IPS-NIHi7 (cell line): ENCODE data around the gene CDK5RAP2.
"Not testable (repeated sequence)": the region's sequence is repeated elsewhere in the genome, so short reads cannot be mapped to it uniquely, and the experiment has no call there.

Source experiments
- DNase-seq: peaks from one replicate; pipeline ENCODE4 v3.0.0; 2012; ENCODE audit warnings: mixed read lengths; ENCODE audit errors: extremely low spot score

The CDK5RAP2 gene

DNA sequence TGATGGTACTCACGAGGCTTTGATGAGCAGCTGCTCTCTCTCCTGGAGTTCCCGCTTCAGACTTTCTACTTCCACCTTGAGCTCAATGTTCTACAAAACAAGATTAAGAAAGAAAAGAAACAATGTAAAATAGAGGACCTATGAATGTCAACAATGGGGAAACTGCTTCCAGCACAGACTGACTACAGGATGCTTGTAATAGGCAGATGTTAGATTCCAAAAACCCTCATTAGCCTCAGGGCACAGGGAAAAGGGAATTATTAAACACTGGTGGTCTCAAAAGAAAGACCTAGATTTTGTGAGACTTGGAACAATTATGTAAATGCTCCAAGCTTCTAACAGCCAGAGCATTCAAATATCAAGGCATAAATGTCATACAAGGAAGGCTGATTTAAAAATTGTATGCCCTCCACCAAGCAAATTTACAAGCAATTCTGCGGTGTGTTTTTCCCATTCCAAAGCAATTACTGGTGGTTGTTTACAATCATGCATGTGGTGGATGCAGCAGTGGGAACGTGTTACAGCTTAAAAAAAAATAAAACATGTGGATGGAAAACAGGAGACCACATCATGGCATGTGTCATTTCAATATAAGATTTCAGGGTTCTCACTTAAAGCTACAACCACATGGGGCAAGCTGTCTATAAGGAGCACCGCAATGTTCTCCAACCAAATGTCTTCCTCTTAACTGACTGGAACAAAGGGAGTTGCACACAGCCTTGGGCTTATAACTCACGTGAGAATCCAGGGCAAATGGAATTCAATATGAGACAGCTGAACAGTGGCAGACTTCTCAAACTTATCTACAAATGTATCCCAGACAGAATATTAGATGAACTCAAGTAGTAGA lies 34.0 kb downstream of the CDK5RAP2 start:
- DNase-seq: no peak

DNA sequence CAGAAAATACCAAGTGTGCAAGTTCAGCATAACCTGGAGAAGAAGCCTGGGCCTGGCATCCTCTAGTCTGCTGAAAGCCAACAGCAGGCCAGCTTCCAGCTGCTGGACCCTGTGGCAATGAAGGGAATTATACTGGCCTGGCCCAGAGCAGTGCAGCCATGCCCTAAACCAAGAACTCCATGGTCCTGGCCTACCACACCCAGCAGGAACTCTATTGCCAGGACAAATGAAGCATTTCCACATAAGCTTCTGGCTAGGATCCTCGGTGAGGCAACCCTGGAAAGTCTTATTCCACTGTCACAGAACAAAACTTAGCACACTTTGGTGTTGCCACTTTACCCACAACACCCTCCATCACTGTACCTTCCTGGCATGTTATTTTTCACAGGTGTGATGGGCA lies 35.5 kb downstream of the CDK5RAP2 start:
- no peak for DNase-seq

DNA sequence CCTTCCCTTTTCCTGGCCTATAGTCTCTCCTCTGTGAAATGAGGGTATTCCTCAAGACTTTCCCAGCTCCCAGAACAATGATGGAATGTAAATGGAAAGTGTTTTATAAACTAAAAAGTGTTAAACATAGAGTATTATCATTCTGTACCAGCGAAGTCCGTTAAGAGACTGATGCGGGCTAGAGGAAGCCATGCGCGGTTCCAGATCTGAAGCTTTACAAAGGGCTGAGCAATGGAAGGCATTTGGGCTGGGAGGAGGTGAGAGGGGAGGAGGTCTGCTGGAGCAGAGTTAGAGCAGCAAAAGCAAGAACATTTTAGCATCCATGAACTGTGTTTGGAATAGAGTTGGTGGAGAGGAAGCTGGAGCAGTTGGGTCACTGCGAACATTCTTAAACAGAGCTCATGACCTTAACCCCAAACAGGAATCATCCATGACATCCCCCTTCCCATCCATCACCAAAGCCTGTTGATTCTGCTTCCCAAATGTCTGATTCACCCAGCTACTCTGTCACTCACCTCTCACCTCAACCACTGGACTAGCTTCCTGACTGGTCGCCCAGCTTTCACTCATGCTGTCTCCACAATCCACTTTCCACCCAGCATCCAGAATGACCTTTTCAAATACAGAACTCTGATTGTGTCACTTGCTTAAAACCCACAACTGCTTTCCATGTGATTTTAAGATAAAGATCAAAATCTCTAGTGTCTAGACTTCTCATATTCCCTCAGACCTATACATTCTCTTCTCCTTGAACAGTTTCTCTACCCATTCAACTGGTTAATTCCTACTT lies 37.1 kb downstream of the CDK5RAP2 start:
- no peak for DNase-seq

DNA sequence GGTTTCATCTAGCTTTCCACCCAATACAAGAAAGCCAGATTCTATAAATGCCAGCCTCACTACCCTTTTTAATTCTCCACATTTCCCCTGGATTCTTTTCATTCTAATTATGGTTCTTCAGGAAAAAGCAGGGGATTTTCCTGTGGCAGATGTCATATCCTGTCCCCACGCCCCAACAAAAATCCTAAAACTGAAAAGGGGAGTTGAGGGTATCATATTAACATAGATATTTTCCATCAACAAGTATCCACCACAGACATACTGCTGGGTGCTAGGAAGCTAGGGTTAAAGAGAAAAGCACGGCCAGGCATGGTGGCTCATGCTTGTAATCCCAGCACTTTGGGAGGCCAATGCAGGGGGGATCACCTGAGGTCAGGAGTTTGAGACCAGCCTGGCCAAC lies 38.0 kb downstream of the CDK5RAP2 start:
- DNase-seq: no peak

DNA sequence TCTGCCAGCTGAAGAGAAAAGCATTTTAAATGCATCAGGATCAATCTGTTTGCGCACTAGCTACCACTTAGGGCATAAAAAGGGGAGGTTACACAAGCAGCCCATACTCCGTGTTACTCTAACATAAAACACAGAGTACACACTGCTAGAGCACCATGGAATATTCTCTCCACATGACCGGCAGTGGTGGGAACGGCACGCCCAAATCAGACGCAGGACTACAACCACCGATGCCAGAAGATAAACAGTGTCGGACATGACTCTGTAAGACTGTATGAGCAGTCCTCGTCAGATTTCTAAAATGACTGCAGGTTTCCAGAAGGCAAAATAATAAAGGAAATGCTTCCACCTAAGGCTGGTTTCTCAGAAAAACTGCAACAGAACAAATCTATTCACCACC lies 40.0 kb downstream of the CDK5RAP2 start:
- no peak for DNase-seq

DNA sequence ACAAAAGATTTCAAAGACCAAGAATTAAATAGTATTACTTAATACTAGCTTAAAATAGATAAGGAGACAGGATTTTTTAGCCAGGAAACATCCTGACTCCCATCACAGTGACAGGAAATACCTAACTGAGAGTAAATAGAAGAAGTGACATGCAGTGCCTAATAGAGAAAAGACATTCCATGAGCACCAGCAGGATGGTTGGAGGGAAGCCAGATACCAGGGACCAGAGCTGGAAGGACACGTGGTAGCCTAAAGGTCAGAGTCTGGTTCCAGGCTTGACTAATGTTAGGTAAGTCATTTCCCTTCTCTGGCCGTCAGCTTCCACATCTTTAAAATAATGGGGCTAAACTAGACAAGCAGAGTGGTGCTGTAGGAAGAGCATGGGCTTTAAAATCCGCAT lies 41.6 kb downstream of the CDK5RAP2 start:
- DNase-seq: no peak

DNA sequence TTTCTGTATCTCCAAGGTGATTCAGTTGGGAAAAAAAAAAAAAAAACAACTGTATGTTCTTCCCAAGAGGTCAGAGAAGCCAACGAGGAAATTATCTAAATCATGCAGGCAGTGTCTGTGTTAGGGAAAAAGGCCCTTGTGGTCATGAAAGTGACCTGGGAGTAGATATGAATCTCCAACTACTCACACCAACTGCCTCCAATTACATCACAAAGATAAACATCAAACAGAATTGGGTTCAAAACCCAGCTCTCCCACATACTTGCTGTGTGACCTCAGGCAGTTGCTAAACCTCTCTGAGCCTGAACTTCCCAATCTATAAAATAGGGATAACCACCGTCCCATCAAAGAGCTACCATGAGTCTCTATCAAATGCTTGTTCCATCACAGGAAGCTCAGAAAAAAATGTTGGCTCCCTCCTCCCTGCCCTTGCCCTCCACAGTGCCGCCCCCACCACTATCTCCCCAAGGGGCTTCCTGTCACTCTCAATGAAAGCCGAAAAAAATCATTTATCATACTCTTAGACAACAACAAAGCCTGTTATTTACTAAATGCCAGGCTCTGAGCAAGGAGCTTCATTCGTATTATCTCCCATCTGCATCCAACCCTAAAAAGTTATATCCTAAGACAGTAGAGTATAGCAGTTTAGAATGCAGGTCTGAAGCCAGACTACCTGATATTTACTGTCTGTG lies 42.9 kb downstream of the CDK5RAP2 start:
- DNase-seq: no peak

DNA sequence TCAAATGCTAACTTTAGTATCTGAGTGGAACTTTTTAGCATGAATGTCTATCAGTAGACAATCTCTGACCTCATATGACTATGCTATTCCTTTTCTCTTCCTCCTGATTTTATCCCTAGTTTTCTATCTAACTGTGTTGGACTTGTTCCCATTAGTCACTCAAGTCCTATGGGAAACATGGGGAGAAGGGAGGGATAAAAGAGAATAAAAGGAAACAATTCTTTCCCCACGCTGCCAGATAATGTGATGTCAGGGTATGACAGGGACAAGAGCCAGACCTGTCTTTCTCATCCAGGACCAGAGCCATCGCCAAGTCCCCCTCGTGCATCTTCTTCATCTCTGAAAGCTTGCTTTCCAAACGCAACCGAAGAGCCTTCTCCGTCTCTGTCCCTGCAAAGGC lies 43.9 kb downstream of the CDK5RAP2 start:
- DNase-seq: no peak

DNA sequence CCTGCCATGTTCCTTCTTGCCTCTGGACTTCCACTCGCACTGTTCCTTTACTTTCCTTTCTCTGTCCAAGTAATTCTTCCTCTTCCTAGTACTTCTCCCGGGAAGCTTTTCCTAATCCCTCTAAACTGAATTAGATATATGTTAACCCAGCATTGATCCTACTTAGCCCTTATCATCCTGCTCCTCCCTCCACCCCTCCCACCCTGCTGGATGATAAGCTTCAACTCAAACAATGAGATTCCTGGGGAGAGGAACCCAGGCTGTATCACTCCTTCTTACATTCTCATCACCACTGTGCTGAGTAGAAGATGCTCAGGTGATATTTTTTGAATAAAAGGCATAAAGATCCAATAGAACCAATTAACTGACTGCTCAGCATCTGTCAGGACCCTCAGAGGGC lies 45.7 kb downstream of the CDK5RAP2 start:
- DNase-seq: no peak

DNA sequence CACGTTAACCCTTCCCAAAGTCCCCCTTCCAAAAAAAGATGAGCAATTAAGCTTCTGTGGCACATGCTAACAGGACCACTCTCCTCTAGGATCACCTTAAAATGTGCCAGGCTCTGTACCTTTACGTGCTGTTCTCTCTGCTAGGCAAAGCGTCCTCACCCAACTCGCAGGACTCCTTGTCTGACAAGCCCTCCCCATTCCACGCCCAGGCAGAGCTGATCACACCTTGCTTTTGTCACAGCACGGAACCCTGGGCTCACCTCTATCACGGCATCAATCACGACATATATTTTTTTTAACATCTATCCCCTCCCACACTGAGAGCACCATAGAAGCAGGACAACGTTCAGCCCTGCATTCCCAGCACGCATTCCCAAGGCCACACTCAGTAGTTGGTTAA lies 47.1 kb downstream of the CDK5RAP2 start:
- no peak for DNase-seq

DNA sequence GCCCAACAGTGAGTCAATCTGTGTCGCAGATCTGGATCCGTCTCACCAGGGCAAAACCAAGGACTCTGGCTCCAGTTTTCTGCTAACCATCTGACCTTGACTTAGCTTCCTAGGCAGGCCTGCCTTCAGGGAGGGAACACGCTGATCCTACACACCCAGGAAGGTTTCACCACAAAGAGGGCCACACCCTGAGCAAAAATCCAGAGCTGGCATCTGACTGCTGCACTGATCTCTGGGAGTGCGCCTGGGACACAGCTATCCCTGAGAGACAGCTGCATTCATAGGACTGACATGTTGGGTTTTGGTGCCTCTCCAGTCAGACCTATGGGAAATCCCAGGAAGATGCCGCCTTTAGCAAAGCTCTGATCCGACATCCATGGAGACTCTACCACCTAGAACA lies 47.5 kb downstream of the CDK5RAP2 start:
- DNase-seq: no peak

DNA sequence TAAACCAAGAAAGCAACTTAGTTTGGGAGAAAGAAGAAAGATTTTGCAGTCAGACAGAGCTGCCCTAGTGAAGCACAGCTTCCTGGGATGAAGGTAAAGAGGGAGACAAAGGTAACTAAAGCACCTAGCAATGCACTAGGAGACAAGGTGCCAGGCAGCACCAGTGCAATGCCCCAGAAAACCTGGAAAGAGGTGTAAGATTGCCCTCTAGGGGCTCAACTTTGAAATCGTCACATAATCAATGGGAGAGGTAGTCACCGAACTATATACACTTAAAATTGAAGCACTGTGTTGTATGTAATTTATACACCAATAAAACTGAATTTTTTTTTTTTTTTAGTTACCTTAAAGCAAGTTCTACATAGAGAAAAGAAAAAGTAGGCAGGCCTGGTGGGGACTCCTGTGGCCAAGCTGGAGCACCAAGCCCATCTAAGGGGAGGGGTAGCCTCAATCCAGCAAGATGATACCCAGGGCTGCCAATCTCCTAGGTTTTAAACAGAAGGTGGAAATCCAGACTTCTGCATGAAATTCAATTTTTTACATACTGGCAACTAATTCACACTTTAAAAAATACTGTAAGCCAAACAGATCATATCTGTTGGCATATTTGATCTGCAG lies 48.2 kb downstream of the CDK5RAP2 start:
- DNase-seq: peak; percentile 73

DNA sequence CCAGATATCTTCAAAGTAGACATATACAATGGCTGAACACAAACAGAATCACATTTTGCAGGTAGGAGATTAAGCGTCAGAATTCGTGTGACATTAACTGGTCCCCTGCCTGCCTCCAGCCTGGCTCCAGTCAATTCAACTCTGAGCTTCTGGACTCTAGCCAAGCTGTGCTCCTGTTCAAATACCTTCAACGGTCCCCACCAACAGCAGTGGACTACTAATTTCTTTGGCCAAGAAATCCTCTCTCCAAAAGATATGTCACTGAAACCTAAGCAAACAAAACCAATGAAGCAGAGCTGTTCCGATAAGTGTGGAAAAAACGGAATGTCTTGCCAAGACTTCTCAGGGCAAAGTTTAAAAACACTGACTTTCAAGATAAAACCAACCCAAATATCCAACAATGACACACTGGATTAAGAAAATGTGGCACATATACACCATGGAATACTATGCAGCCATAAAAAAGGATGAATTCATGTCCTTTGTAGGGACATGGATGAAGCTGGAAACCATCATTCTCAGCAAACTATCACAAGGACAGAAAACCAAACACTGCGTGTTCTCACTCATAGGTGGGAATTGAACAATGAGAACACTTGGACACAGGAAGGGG lies 49.6 kb downstream of the CDK5RAP2 start:
- DNase-seq: not testable (repeated sequence)

DNA sequence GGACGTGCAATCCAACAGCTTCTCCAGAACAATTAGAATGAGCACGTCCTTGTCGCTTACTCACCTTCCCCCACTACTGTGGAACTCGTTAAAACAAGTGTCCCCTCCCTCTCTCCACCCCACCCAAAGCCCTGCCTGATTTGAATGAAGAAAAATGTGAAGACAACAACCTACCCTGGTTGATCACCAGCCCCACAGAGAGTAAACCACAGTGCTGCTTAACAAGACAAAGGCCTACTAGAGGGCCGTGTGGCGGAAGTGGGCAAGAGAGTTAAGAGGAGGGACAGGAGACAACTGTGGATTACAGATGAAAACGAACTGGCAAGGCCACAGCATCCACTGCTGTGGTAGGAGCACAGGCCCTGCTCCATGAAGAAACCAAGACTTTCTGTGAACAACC lies 51.1 kb downstream of the CDK5RAP2 start:
- peak; percentile 52 for DNase-seq

DNA sequence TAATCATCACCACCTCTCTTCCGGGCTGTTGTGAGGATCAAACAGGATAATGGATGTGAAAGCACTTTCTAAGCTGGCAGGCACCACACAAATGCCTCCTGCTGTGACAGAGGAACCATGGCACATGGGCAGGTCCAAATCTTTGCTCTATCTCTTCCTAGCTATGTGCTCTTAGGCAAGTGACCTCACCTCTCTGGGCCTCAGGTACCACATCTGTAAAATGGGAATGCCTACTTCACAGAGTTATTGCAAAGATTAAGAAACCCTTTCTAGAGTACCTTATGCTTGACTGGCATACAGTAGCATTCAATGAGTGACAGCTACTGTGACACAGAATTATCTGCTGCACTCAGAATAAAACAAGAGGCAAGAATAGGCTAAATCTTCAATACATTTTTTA lies 51.6 kb downstream of the CDK5RAP2 start:
- no peak for DNase-seq

DNA sequence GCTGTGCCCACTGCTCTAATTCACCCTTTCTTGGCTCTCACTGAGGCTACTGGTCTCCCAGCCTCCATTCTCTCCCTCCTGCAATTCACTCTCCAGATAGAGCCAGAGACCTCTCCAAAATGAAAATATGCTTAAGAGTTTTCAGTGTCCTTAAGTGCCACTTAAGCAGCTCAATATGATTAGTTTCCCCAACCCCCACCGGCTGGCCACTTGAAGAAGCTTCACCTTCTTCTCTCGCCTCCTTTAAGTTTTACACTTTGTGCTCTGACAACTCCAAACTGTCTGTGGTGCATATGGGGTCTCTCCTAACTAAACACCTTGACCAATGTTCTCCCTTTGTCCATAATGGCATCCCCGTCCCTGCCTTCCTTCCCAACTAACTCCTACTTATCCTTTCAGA lies 53.4 kb downstream of the CDK5RAP2 start:
- DNase-seq: no peak

DNA sequence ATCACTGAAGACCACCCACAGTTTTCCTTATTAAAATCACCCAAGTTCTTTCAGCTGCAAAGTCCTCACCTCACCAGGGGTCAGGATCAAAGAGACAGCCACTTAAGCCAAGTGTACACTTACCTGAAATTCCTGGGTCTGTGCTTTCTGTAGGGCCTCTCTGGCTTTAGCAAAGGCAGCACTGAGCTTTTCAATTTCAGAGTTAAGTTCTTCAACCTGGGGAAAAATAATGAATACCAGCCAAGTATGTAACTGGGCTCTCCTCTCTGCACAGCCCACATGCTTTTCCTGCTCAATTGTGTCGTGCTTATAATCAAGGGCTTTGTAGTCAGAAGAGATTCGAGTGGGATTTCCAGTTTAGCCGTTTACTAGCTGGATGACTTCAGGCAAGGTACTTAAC lies 55.1 kb downstream of the CDK5RAP2 start:
- no peak for DNase-seq

DNA sequence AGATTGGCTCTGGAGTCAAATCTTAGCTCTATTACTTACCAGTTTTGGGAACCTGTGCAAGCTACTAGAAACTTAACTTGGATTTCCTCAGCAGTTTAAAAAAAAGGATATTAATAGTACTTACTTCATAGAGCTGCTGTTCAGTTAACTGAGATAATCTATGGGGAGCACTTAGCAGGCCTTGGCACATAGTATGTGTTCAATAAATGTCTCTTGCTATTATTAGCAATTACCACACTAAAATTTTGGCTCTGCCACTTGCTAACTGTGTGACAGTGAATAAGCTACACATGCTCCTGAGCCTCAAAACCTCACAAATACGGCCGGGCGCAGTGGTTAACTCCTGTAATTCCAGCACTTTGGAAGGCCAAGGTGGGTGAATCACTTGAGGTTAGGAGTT lies 55.9 kb downstream of the CDK5RAP2 start:
- no peak for DNase-seq

DNA sequence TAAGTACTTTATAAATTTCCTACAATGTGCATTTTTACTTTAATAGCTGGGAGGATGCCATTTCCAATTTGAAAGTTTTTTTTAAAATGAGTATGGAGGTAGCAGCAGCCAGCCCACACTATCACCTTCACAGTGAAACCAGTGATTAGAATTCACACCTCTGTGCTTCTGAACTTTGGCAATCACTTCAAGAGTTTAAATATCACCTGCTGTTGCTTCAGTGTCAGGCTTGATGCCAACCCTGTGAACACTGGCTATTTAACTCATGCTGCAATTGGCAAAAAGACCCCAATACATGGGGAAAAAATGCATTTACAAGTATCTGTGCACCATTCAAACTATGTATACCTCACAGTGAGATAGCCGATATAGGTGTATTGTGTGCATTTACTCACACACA lies 57.4 kb downstream of the CDK5RAP2 start:
- no peak for DNase-seq

DNA sequence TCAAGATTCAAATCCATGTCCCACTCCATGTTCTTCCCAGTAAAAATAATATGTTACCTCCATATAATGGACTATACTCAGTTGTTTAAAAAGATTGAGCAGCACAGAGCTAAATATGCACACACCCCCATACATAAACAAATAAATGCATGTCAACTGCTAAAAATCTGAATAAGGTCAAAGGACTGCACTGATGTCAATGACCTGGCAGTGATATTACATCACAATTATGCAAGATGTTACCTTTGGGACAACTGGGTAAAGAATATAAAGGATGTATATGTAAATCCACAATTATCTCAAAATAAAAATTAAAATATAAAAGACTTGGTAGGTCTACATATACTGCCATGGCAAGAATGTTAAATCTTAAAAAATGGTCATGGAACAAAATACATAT lies 57.9 kb downstream of the CDK5RAP2 start:
- DNase-seq: no peak

DNA sequence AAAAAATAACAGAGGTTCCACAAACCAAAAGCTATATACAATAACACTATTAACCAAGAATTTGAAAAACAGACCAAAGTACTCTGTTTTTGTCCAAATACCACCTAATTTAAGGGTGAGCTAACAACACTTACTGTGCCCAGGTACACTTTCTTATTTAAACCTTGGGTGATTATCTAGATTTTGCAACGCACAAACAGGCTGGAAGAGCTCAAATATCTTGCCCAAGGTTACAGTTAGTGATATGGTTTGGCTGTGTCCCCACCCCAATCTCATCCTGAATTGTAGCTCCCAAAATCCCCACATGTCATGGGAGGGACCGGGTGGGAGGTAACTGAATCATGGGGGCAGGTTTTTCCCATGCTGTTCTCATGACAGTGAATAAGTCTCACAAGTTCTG lies 58.9 kb downstream of the CDK5RAP2 start:
- no peak for DNase-seq

DNA sequence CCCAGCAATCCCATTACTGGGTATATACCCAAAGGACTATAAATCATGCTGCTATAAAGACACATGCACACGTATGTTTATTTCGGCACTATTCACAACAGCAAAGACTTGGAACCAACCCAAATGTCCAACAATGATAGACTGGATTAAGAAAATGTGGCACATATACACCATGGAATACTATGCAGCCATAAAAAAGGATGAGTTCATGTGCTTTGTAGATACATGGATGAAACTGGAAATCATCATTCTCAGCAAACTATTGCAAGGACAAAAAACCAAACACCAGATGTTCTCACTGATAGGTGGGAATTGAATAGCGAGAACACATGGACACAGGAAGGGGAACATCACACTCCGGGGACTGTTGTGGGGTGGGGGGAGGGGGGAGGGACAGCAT lies 64.0 kb downstream of the CDK5RAP2 start:
- not testable (repeated sequence) for DNase-seq
